ENCODE measurements around the gene SYNGR3. TPM values are rescaled to one million over a fixed set of nuclear protein-coding genes. Genes with fewer than 3 reads are reported as not detected.

SYNGR3 gene
- total and polyA plus RNA-seq, 2 of the 13 experiments (the other 11 are each of a cell fraction or from before 2014, with no cell fraction given), result 0.97 to 5.7 TPM

GRCh38 chr16:2035431-2036199 is 45.8 kb downstream of the SYNGR3 start (continued):
- TF ChIP-seq RFX1 (IDR thresholded peaks at IDR 0.05), result no peak
- 0 out of 2 replicates have a peak, but pooled peaks have one; percentile 5 for TF ChIP-seq ZNF124 (CRISPR knock-in tag; IDR thresholded peaks at IDR 0.05)
- peak; percentile 87 for TF ChIP-seq FOXA3 (CRISPR knock-in tag; IDR thresholded peaks at IDR 0.05)
- peak; percentile 72; the same call in 1 of the 2 replicates for TF ChIP-seq KDM2A (CRISPR knock-in tag; IDR thresholded peaks at IDR 0.05; ENCODE audit: borderline replicate concordance, low read depth)
- TF ChIP-seq, protein P1, sequence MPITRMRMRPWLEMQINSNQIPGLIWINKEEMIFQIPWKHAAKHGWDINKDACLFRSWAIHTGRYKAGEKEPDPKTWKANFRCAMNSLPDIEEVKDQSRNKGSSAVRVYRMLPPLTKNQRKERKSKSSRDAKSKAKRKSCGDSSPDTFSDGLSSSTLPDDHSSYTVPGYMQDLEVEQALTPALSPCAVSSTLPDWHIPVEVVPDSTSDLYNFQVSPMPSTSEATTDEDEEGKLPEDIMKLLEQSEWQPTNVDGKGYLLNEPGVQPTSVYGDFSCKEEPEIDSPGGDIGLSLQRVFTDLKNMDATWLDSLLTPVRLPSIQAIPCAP (CRISPR knock-in tag; IDR thresholded peaks at IDR 0.05; ENCODE audit: low read depth), result no peak
- TF ChIP-seq, protein P2, sequence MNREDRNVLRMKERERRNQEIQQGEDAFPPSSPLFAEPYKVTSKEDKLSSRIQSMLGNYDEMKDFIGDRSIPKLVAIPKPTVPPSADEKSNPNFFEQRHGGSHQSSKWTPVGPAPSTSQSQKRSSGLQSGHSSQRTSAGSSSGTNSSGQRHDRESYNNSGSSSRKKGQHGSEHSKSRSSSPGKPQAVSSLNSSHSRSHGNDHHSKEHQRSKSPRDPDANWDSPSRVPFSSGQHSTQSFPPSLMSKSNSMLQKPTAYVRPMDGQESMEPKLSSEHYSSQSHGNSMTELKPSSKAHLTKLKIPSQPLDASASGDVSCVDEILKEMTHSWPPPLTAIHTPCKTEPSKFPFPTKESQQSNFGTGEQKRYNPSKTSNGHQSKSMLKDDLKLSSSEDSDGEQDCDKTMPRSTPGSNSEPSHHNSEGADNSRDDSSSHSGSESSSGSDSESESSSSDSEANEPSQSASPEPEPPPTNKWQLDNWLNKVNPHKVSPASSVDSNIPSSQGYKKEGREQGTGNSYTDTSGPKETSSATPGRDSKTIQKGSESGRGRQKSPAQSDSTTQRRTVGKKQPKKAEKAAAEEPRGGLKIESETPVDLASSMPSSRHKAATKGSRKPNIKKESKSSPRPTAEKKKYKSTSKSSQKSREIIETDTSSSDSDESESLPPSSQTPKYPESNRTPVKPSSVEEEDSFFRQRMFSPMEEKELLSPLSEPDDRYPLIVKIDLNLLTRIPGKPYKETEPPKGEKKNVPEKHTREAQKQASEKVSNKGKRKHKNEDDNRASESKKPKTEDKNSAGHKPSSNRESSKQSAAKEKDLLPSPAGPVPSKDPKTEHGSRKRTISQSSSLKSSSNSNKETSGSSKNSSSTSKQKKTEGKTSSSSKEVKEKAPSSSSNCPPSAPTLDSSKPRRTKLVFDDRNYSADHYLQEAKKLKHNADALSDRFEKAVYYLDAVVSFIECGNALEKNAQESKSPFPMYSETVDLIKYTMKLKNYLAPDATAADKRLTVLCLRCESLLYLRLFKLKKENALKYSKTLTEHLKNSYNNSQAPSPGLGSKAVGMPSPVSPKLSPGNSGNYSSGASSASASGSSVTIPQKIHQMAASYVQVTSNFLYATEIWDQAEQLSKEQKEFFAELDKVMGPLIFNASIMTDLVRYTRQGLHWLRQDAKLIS (CRISPR knock-in tag; IDR thresholded peaks at IDR 0.05), result 0 out of 2 replicates have a peak, but pooled peaks have one; percentile 81
- TF ChIP-seq DNMT3B (CRISPR knock-in tag; conservative IDR thresholded peaks at IDR 0.05), result 0 out of 2 replicates have a peak, but pooled peaks have one; percentile 58
- TF ChIP-seq, protein P3, sequence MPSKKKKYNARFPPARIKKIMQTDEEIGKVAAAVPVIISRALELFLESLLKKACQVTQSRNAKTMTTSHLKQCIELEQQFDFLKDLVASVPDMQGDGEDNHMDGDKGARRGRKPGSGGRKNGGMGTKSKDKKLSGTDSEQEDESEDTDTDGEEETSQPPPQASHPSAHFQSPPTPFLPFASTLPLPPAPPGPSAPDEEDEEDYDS (CRISPR knock-in tag; IDR thresholded peaks at IDR 0.05), result peak; percentile 73
- peak; percentile 58; the same call in 1 of the 2 replicates for TF ChIP-seq HOXD1 (CRISPR knock-in tag; IDR thresholded peaks at IDR 0.05)
- no peak for TF ChIP-seq FOXA1 (IDR thresholded peaks at IDR 0.05)
- peak; percentile 94 for TF ChIP-seq FOXA1 (CRISPR knock-in tag; IDR thresholded peaks at IDR 0.05)
- no peak; the same call in 1 of the 2 replicates for TF ChIP-seq NFYB (CRISPR knock-in tag; IDR thresholded peaks at IDR 0.05)
- peak; percentile 71; the same call in 1 of the 2 replicates for TF ChIP-seq ZNF317 (CRISPR knock-in tag; IDR thresholded peaks at IDR 0.05)
- TF ChIP-seq, protein P4, sequence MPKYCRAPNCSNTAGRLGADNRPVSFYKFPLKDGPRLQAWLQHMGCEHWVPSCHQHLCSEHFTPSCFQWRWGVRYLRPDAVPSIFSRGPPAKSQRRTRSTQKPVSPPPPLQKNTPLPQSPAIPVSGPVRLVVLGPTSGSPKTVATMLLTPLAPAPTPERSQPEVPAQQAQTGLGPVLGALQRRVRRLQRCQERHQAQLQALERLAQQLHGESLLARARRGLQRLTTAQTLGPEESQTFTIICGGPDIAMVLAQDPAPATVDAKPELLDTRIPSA (CRISPR knock-in tag; IDR thresholded peaks at IDR 0.05; ENCODE audit: borderline replicate concordance), result peak; percentile 79; the same call in 1 of the 2 replicates
- TF ChIP-seq, protein P5, sequence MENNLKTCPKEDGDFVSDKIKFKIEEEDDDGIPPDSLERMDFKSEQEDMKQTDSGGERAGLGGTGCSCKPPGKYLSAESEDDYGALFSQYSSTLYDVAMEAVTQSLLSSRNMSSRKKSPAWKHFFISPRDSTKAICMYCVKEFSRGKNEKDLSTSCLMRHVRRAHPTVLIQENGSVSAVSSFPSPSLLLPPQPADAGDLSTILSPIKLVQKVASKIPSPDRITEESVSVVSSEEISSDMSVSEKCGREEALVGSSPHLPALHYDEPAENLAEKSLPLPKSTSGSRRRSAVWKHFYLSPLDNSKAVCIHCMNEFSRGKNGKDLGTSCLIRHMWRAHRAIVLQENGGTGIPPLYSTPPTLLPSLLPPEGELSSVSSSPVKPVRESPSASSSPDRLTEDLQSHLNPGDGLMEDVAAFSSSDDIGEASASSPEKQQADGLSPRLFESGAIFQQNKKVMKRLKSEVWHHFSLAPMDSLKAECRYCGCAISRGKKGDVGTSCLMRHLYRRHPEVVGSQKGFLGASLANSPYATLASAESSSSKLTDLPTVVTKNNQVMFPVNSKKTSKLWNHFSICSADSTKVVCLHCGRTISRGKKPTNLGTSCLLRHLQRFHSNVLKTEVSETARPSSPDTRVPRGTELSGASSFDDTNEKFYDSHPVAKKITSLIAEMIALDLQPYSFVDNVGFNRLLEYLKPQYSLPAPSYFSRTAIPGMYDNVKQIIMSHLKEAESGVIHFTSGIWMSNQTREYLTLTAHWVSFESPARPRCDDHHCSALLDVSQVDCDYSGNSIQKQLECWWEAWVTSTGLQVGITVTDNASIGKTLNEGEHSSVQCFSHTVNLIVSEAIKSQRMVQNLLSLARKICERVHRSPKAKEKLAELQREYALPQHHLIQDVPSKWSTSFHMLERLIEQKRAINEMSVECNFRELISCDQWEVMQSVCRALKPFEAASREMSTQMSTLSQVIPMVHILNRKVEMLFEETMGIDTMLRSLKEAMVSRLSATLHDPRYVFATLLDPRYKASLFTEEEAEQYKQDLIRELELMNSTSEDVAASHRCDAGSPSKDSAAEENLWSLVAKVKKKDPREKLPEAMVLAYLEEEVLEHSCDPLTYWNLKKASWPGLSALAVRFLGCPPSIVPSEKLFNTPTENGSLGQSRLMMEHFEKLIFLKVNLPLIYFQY (CRISPR knock-in tag; IDR thresholded peaks at IDR 0.05; ENCODE audit: borderline replicate concordance), result peak; percentile 76; the same call in 1 of the 2 replicates
- TF ChIP-seq KLF11 (CRISPR knock-in tag; IDR thresholded peaks at IDR 0.05), result peak; percentile 88; the same call in 1 of the 2 replicates
- 0 out of 2 replicates have a peak, but pooled peaks have one; percentile 38 for TF ChIP-seq SOX13 (IDR thresholded peaks at IDR 0.05)
- peak in 1 of 2 experiments; percentile 81; a peak in 2 of 4 replicates for TF ChIP-seq SOX13 (CRISPR knock-in tag; conservative IDR thresholded peaks at IDR 0.05 in 1 of 2, IDR thresholded peaks at IDR 0.05 in 1 of 2)
- peak; percentile 75; the same call in 1 of the 2 replicates for TF ChIP-seq ZMYM2 (CRISPR knock-in tag; IDR thresholded peaks at IDR 0.05)
- TF ChIP-seq KDM5B (CRISPR knock-in tag; IDR thresholded peaks at IDR 0.05; ENCODE audit: borderline replicate concordance), result peak; percentile 80

Data from HepG2 (cell line).